ENCODE data around the gene ADNP2. TPM values are rescaled to one million over a fixed set of nuclear protein-coding genes. Genes with fewer than 3 reads are reported as not detected.

Gene ADNP2
- total RNA-seq, 2 experiments from 2014 or later: 19.4 to 20.3 TPM

GRCh38 chr18:80171054-80171872, 62.2 kb downstream of the ADNP2 start:
- Mint-ChIP-seq H3K9me3 (no peaks in the 10 kb centered on the region), H3K36me3 (ENCODE audit: low read depth) (no peaks in the 10 kb centered on the region), H3K27ac (no peak overlapping the region), H3K27me3 (peaks cover 26% of the 10 kb centered on the region), H3K4me3 (no peak overlapping the region), H3K4me1 (peaks cover 16% of the 10 kb centered on the region)
- ChIA-PET CTCF (interaction anchor here (1.0 to 1.2 kb wide), 3 partner anchors 11 to 14 kb away, joined by 3 to 4 read pairs (median 4); no protein-coding TSS in a partner anchor), POLR2A (no interaction called here)
- peak; percentile 49 for DNase-seq

- Mint-ChIP-seq H3K4me1 (peaks cover 16% of the 10 kb centered on the region), H3K4me3 (no peak overlapping the region), H3K36me3 (ENCODE audit: low read depth) (no peaks in the 10 kb centered on the region), H3K9me3 (no peaks in the 10 kb centered on the region), H3K27me3 (peaks cover 34% of the 10 kb centered on the region), H3K27ac (no peak overlapping the region)
- CTCF ChIA-PET: no interaction called here
- no peak for DNase-seq
- POLR2A ChIA-PET: no interaction called here
Observed at GRCh38 chr18:80172056-80172455, 63.0 kb downstream of the ADNP2 start.

GRCh38 chr18:80173060-80173459, 64.0 kb downstream of the ADNP2 start:
- Mint-ChIP-seq H3K9me3 (no peaks in the 10 kb centered on the region), H3K4me1 (peaks cover 16% of the 10 kb centered on the region), H3K36me3 (ENCODE audit: low read depth) (no peaks in the 10 kb centered on the region), H3K27me3 (peaks cover 34% of the 10 kb centered on the region), H3K4me3 (no peak overlapping the region), H3K27ac (no peak overlapping the region)
- CTCF ChIA-PET: no interaction called here
- POLR2A ChIA-PET: no interaction called here
- DNase-seq: no peak

- no peaks in the 10 kb centered on the region for H3K36me3 Mint-ChIP-seq (ENCODE audit: low read depth)
- peaks cover 16% of the 10 kb centered on the region for H3K4me1 Mint-ChIP-seq
- POLR2A ChIA-PET: no interaction called here
- H3K9me3 Mint-ChIP-seq: no peaks in the 10 kb centered on the region
- peak; percentile 48 for DNase-seq
- H3K27me3 Mint-ChIP-seq: peaks cover 31% of the 10 kb centered on the region
- no peak overlapping the region for H3K4me3 Mint-ChIP-seq
- no peak overlapping the region for H3K27ac Mint-ChIP-seq
- CTCF ChIA-PET: no interaction called here
Observed at GRCh38 chr18:80175451-80176204, 66.6 kb downstream of the ADNP2 start.

- H3K4me1 Mint-ChIP-seq: peaks cover 15% of the 10 kb centered on the region
- no peaks in the 10 kb centered on the region for H3K36me3 Mint-ChIP-seq (ENCODE audit: low read depth)
- POLR2A ChIA-PET: no interaction called here
- no peak for DNase-seq
- H3K27ac Mint-ChIP-seq: no peak overlapping the region
- peaks cover 30% of the 10 kb centered on the region for H3K27me3 Mint-ChIP-seq
- no peaks in the 10 kb centered on the region for H3K9me3 Mint-ChIP-seq
- no peak overlapping the region for H3K4me3 Mint-ChIP-seq
- CTCF ChIA-PET: no interaction called here
Observed at GRCh38 chr18:80176334-80177073, 67.4 kb downstream of the ADNP2 start.

- Mint-ChIP-seq H3K4me1 (peaks cover 13% of the 10 kb centered on the region), H3K4me3 (no peak overlapping the region), H3K9me3 (no peaks in the 10 kb centered on the region), H3K27ac (no peak overlapping the region), H3K27me3 (peaks cover 24% of the 10 kb centered on the region), H3K36me3 (ENCODE audit: low read depth) (no peaks in the 10 kb centered on the region)
- ChIA-PET POLR2A (no interaction called here), CTCF (no interaction called here)
- DNase-seq: no peak
Observed at GRCh38 chr18:80177128-80177527, 68.1 kb downstream of the ADNP2 start.

- POLR2A ChIA-PET: no interaction called here
- no peak for DNase-seq
- Mint-ChIP-seq H3K27me3 (peaks cover 25% of the 10 kb centered on the region), H3K4me3 (no peak overlapping the region), H3K4me1 (peaks cover 13% of the 10 kb centered on the region), H3K27ac (no peak overlapping the region), H3K36me3 (ENCODE audit: low read depth) (no peaks in the 10 kb centered on the region), H3K9me3 (no peaks in the 10 kb centered on the region)
- CTCF ChIA-PET: interaction anchor here (1.0 kb wide), 1 partner anchor 12 kb away, joined by 3 read pairs; no protein-coding TSS in a partner anchor
Observed at GRCh38 chr18:80178935-80179818, 70.1 kb downstream of the ADNP2 start.

- Mint-ChIP-seq H3K9me3 (no peaks in the 10 kb centered on the region), H3K36me3 (ENCODE audit: low read depth) (no peaks in the 10 kb centered on the region), H3K4me1 (peaks cover 11% of the 10 kb centered on the region), H3K27me3 (peaks cover 22% of the 10 kb centered on the region), H3K27ac (no peak overlapping the region), H3K4me3 (no peak overlapping the region)
- ChIA-PET POLR2A (no interaction called here), CTCF (no interaction called here)
- no peak for DNase-seq
Observed at GRCh38 chr18:80179857-80180558, 70.9 kb downstream of the ADNP2 start.

GRCh38 chr18:80180778-80181564, 71.9 kb downstream of the ADNP2 start:
- DNase-seq: no peak
- Mint-ChIP-seq H3K9me3 (no peaks in the 10 kb centered on the region), H3K36me3 (ENCODE audit: low read depth) (no peaks in the 10 kb centered on the region), H3K27ac (no peak overlapping the region), H3K27me3 (peaks cover 14% of the 10 kb centered on the region), H3K4me1 (peaks cover 1% of the 10 kb centered on the region), H3K4me3 (no peak overlapping the region)
- ChIA-PET POLR2A (no interaction called here), CTCF (interaction anchor here (1.6 kb wide), 1 partner anchor 13 kb away, joined by 4 read pairs; no protein-coding TSS in a partner anchor)

- Mint-ChIP-seq H3K36me3 (ENCODE audit: low read depth) (no peaks in the 10 kb centered on the region), H3K27me3 (peaks cover 5% of the 10 kb centered on the region), H3K27ac (no peak overlapping the region), H3K4me1 (no peaks in the 10 kb centered on the region), H3K4me3 (no peak overlapping the region), H3K9me3 (no peaks in the 10 kb centered on the region)
- ChIA-PET CTCF (interaction anchor here (1.3 to 1.6 kb wide), 2 partner anchors 11 to 12 kb away, joined by 4 read pairs; no protein-coding TSS in a partner anchor), POLR2A (no interaction called here)
- no peak for DNase-seq
Observed at GRCh38 chr18:80181642-80182461, 72.8 kb downstream of the ADNP2 start.

GRCh38 chr18:80182855-80183254, 73.8 kb downstream of the ADNP2 start:
- Mint-ChIP-seq H3K27ac (no peak overlapping the region), H3K4me1 (no peaks in the 10 kb centered on the region), H3K36me3 (ENCODE audit: low read depth) (no peaks in the 10 kb centered on the region), H3K4me3 (no peak overlapping the region), H3K27me3 (peaks cover 3% of the 10 kb centered on the region), H3K9me3 (no peaks in the 10 kb centered on the region)
- DNase-seq: no peak
- CTCF ChIA-PET: interaction anchor here (1.3 kb wide), 1 partner anchor 12 kb away, joined by 4 read pairs; no protein-coding TSS in a partner anchor
- POLR2A ChIA-PET: no interaction called here
